HFFc6 (cell line): ENCODE results near the gene DPP3. TPM values are rescaled to one million over a fixed set of nuclear protein-coding genes. Genes with fewer than 3 reads are reported as not detected.
"Not testable (repeated sequence)": the region's sequence is repeated elsewhere in the genome, so short reads cannot be mapped to it uniquely, and the experiment has no call there.

Experiments used
- DNase-seq: peaks from one replicate; pipeline ENCODE4 v3.0.0-alpha.2; 2018
- H3K27ac Mint-ChIP-seq: 2 replicates; pipeline ENCODE4 v1.8.0; 2020; ENCODE audit warnings: mild to moderate bottlenecking, mixed read lengths
- H3K27me3 Mint-ChIP-seq: 2 replicates; pipeline ENCODE4 v1.8.0; 2021; ENCODE audit warnings: mild to moderate bottlenecking, moderate library complexity, mixed read lengths; ENCODE audit not compliant: insufficient read depth
- H3K36me3 Mint-ChIP-seq: 2 replicates; pipeline ENCODE4 v1.8.0; 2021; ENCODE audit warnings: low read depth, mixed read lengths
- H3K4me1 Mint-ChIP-seq: 2 replicates; pipeline ENCODE4 v1.8.0; 2020; ENCODE audit warnings: low read depth, mixed read lengths
- H3K4me3 Mint-ChIP-seq: 2 replicates; pipeline ENCODE4 v1.8.0; 2020; ENCODE audit warnings: mild to moderate bottlenecking, moderate library complexity, mixed read lengths
- H3K9me3 Mint-ChIP-seq: 2 replicates; pipeline ENCODE4 v1.8.0; 2020; ENCODE audit warnings: mild to moderate bottlenecking, mixed read lengths
- CTCF ChIP-seq: fragments of 200-600 bp; sonication (generic); IDR thresholded peaks from 2 replicates; pipeline ENCODE4 v1.5.0; 2021; ENCODE audit warnings: antibody characterized with exemption, mild to moderate bottlenecking
- total RNA-seq, 6 experiments: library from RNA; stranded (reverse); fragmentation: NEBNext Ultra II Directional; extraction: Animal tissue kit (Norgen Biotek cat#: 25700); gene quantifications; 2 replicates in 1 of 6; 3 replicates in 5 of 6; pipeline ENCODE4 v1.2.3, GENCODE V29; 2021

The DPP3 gene
- total RNA-seq, 6 experiments from 2014 or later = 54.8 to 71.6 (median 58.2) TPM

GRCh38 chr11:66438504-66439466 is 41.4 kb upstream of the DPP3 start, which contains the start of gene MRPL11:
Gene MRPL11 (minus strand): TSS chr11:66438848. CDS start chr11:66438754, 94 bp downstream.
- H3K9me3 Mint-ChIP-seq = peaks cover 6% of the 10 kb centered on the region; the same call in 1 of the 2 replicates
- DNase-seq = peak; percentile 89
- H3K36me3 Mint-ChIP-seq = peaks cover 22% of the 10 kb centered on the region; the same call in 1 of the 2 replicates
- peaks cover 4% of the 10 kb centered on the region; the same call in 1 of the 2 replicates for H3K27me3 Mint-ChIP-seq
- peak; percentile 77 for TF ChIP-seq CTCF
- H3K27ac Mint-ChIP-seq = peak within 1 kb of the TSS; percentile 97
- peaks cover 29% of the 10 kb centered on the region for H3K4me1 Mint-ChIP-seq
- peak within 1 kb of the TSS; percentile 94 for H3K4me3 Mint-ChIP-seq

- H3K4me3 Mint-ChIP-seq = not testable (repeated sequence)
Measured at GRCh38 chr11:66440101-66440939, 39.9 kb upstream of the DPP3 start.

GRCh38 chr11:66440940-66441282 is 39.3 kb upstream of the DPP3 start:
- not testable (repeated sequence) for DNase-seq, H3K9me3 Mint-ChIP-seq, H3K4me3 Mint-ChIP-seq, H3K27ac Mint-ChIP-seq
- Mint-ChIP-seq H3K4me1 (peaks cover 40% of the 10 kb centered on the region), H3K27me3 (peaks cover 11% of the 10 kb centered on the region), H3K36me3 (peaks cover 14% of the 10 kb centered on the region; the same call in 1 of the 2 replicates)

More at GRCh38 chr11:66440101-66440939, 39.9 kb upstream of the DPP3 start:
- not testable (repeated sequence) for H3K27me3 Mint-ChIP-seq, H3K27ac Mint-ChIP-seq, H3K9me3 Mint-ChIP-seq, DNase-seq
- Mint-ChIP-seq H3K36me3 (peaks cover 19% of the 10 kb centered on the region; the same call in 1 of the 2 replicates), H3K4me1 (peaks cover 40% of the 10 kb centered on the region)

GRCh38 chr11:66443602-66444001 is 36.6 kb upstream of the DPP3 start:
- H3K27me3 Mint-ChIP-seq = peaks cover 34% of the 10 kb centered on the region
- peaks cover 25% of the 10 kb centered on the region for H3K4me1 Mint-ChIP-seq
- DNase-seq = peak; percentile 96
- peaks cover 7% of the 10 kb centered on the region; the same call in 1 of the 2 replicates for H3K36me3 Mint-ChIP-seq
- peak overlapping the region; percentile 40; the same call in 1 of the 2 replicates for H3K4me3 Mint-ChIP-seq
- no peak for TF ChIP-seq CTCF
- peaks cover 6% of the 10 kb centered on the region; the same call in 1 of the 2 replicates for H3K9me3 Mint-ChIP-seq
- peak overlapping the region; percentile 83 for H3K27ac Mint-ChIP-seq

- Mint-ChIP-seq H3K36me3 (peaks cover 7% of the 10 kb centered on the region; the same call in 1 of the 2 replicates), H3K4me3 (no peak overlapping the region), H3K4me1 (peaks cover 28% of the 10 kb centered on the region), H3K9me3 (peaks cover 6% of the 10 kb centered on the region; the same call in 1 of the 2 replicates), H3K27me3 (peaks cover 58% of the 10 kb centered on the region), H3K27ac (no peak overlapping the region)
- no peak for DNase-seq
- TF ChIP-seq CTCF = no peak
Measured at GRCh38 chr11:66447012-66447411, 33.2 kb upstream of the DPP3 start.

- peaks cover 1% of the 10 kb centered on the region; the same call in 1 of the 2 replicates for H3K9me3 Mint-ChIP-seq
- DNase-seq = no peak
- H3K4me1 Mint-ChIP-seq = peaks cover 20% of the 10 kb centered on the region
Measured at GRCh38 chr11:66448523-66448922, 31.7 kb upstream of the DPP3 start.

More at GRCh38 chr11:66448523-66448922, 31.7 kb upstream of the DPP3 start:
- Mint-ChIP-seq H3K27me3 (peaks cover 67% of the 10 kb centered on the region), H3K27ac (no peak overlapping the region), H3K36me3 (no peaks in the 10 kb centered on the region), H3K4me3 (no peak overlapping the region)
- no peak for TF ChIP-seq CTCF
